ENCODE data around the gene SEMA5A.
"Not testable (repeated sequence)": the region's sequence is repeated elsewhere in the genome, so short reads cannot be mapped to it uniquely, and the experiment has no call there.

Gene SEMA5A

GRCh38 chr5:9440517-9440916 is 105.4 kb downstream of the SEMA5A start:
- DNase-seq (ENCODE audit: low read depth, low spot score), result no peak

GRCh38 chr5:9439531-9440292 is 106.2 kb downstream of the SEMA5A start:
- no peak for DNase-seq (ENCODE audit: low read depth, low spot score)

GRCh38 chr5:9438596-9439354 is 107.1 kb downstream of the SEMA5A start:
- no peak for DNase-seq (ENCODE audit: low read depth, low spot score)

GRCh38 chr5:9437741-9438240 is 108.1 kb downstream of the SEMA5A start:
- no peak for DNase-seq (ENCODE audit: low read depth, low spot score)

GRCh38 chr5:9431496-9432258 is 114.2 kb downstream of the SEMA5A start:
- no peak for DNase-seq (ENCODE audit: low read depth, low spot score)

- no peak for DNase-seq (ENCODE audit: low read depth, low spot score)
Measured at GRCh38 chr5:9431151-9431495, 114.8 kb downstream of the SEMA5A start.

GRCh38 chr5:9430306-9430705 is 115.6 kb downstream of the SEMA5A start:
- DNase-seq (ENCODE audit: low read depth, low spot score), result no peak

- DNase-seq (ENCODE audit: low read depth, low spot score), result no peak
Measured at GRCh38 chr5:9429691-9430215, 116.1 kb downstream of the SEMA5A start.

- no peak for DNase-seq (ENCODE audit: low read depth, low spot score)
Measured at GRCh38 chr5:9428272-9428671, 117.6 kb downstream of the SEMA5A start.

- DNase-seq (ENCODE audit: low read depth, low spot score), result no peak
Measured at GRCh38 chr5:9425710-9426109, 120.2 kb downstream of the SEMA5A start.

GRCh38 chr5:9423571-9423970 is 122.3 kb downstream of the SEMA5A start:
- DNase-seq (ENCODE audit: low read depth, low spot score), result no peak

- no peak for DNase-seq (ENCODE audit: low read depth, low spot score)
Measured at GRCh38 chr5:9421884-9422283, 124.0 kb downstream of the SEMA5A start.

- no peak for DNase-seq (ENCODE audit: low read depth, low spot score)
Measured at GRCh38 chr5:9419794-9420193, 126.1 kb downstream of the SEMA5A start.

- no peak for DNase-seq (ENCODE audit: low read depth, low spot score)
Measured at GRCh38 chr5:9415566-9415965, 130.3 kb downstream of the SEMA5A start.

- DNase-seq (ENCODE audit: low read depth, low spot score), result no peak
Measured at GRCh38 chr5:9415091-9415490, 130.8 kb downstream of the SEMA5A start.

GRCh38 chr5:9411142-9411541 is 134.7 kb downstream of the SEMA5A start:
- DNase-seq (ENCODE audit: low read depth, low spot score), result no peak

- no peak for DNase-seq (ENCODE audit: low read depth, low spot score)
Measured at GRCh38 chr5:9409413-9409960, 136.4 kb downstream of the SEMA5A start.

- no peak for DNase-seq (ENCODE audit: low read depth, low spot score)
Measured at GRCh38 chr5:9408964-9409363, 136.9 kb downstream of the SEMA5A start.

- DNase-seq (ENCODE audit: low read depth, low spot score), result no peak
Measured at GRCh38 chr5:9405196-9405754, 140.6 kb downstream of the SEMA5A start.

GRCh38 chr5:9401786-9402472 is 143.9 kb downstream of the SEMA5A start:
- DNase-seq (ENCODE audit: low read depth, low spot score), result no peak

- not testable (repeated sequence) for DNase-seq (ENCODE audit: low read depth, low spot score)
Measured at GRCh38 chr5:9399783-9400182, 146.1 kb downstream of the SEMA5A start.

Data from activated CD4-positive, CD25-positive, alpha-beta regulatory T cell treated with anti-CD3 and anti-CD28 coated beads, Interleukin-2, amount 50 U/mL, for 16 hours (primary cell).